Right lobe of liver (tissue), 4 donors: ENCODE measurements around the gene SESTD1.

Source experiments
- CTCF ChIP-seq, 4 donors: fragments of 200-600 bp in 3 of 4; fragments of 450-650 bp in 1 of 4; IDR thresholded peaks; one replicate each; pipeline versions ENCODE4 v1.5.1 to v1.8.0; 2016 to 2022; ENCODE audit warnings: antibody characterized with exemption in 4 of 4, mild to moderate bottlenecking in 2 of 4
- POLR2A ChIP-seq: fragments of 450-650 bp; IDR thresholded peaks from one replicate; pipeline ENCODE4 v1.6.1; 2017; ENCODE audit warnings: antibody characterized with exemption, mild to moderate bottlenecking
- donor health status: DM: no; HTN: no; CAD: no.
- donor health status: DM: no; HTN: no; CAD: no.
- donor health status: DM: no; HTN: yes; CAD: no.

DNA sequence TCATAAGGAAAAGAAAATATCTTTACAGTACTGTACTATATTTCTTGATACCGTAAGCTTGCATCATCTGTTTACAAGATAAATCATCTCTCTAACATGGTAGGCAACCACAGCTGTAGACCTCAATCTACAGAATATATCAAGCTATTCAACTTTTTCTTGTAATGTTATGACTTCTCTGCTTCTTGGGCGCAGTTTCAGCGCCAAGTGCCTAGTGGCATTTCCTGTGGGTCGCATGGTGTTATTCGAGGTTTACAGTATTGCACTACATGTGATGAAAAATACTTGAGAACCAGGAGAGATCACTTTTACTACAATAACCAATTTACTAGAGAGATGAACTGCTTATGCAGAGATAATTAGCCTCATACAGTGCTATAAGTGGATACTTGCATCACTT is 34.0 kb upstream of the SESTD1 start:
- TF ChIP-seq POLR2A (no peak), CTCF (IDR thresholded peaks at IDR 0.05) (no peak)
